Measurements from ENCODE around the gene CLPTM1L. TPM values are rescaled to one million over a fixed set of nuclear protein-coding genes. Genes with fewer than 3 reads are reported as not detected.

Gene CLPTM1L
- polyA plus RNA-seq, 2 of the 4 experiments (the other 2 are of a cell fraction) = 171 to 173 TPM

DNA sequence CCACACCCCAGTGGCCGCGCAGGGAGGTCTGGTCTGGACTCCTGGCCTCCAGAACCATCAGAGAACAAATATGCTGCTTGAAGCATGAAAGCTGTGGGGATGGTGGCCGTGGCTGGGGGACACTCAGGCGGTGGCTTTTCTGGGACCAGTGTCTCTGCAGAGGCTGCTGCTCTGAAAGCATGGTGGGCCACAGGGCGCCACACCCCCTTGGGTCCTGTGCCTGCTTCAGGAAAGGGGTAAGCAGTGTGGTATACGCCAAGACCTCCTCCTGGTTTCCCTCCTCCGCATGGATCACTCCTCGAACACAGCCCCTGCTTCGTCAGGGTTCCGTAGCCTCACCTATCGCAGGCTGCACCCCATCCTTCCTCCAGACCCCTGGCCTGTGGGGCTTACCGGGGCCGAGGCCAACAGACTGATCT lies 30.3 kb downstream of the CLPTM1L start:
- ATAC-seq (no peak; a peak in 1 of 6 replicates), DNase-seq (ENCODE audit: low read depth in 1 of 2, low spot score in 1 of 2) (no peak), FAIRE-seq (no peak)
- Histone ChIP-seq H3K4me2 (no peak overlapping the region), H3K4me3 (no peak overlapping the region), H3K9me3 (no peaks in the 10 kb centered on the region), H3K4me1 (peaks cover 13% of the 10 kb centered on the region), H3K27ac (no peak overlapping the region)
- CTCF ChIA-PET = interaction anchor here (1.0 to 1.7 kb wide), 2 partner anchors 9 to 140 kb away, joined by 3 to 5 read pairs; no protein-coding TSS in a partner anchor
- TF ChIP-seq, protein P1, sequence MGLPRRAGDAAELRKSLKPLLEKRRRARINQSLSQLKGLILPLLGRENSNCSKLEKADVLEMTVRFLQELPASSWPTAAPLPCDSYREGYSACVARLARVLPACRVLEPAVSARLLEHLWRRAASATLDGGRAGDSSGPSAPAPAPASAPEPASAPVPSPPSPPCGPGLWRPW (IDR thresholded peaks at IDR 0.05) = no peak
- TF ChIP-seq FOSB (CRISPR knock-in tag; IDR thresholded peaks at IDR 0.05) (no peak), EP300 (IDR thresholded peaks at IDR 0.05) (no peak)
- TF ChIP-seq, protein P2, sequence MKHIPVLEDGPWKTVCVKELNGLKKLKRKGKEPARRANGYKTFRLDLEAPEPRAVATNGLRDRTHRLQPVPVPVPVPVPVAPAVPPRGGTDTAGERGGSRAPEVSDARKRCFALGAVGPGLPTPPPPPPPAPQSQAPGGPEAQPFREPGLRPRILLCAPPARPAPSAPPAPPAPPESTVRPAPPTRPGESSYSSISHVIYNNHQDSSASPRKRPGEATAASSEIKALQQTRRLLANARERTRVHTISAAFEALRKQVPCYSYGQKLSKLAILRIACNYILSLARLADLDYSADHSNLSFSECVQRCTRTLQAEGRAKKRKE (CRISPR knock-in tag; IDR thresholded peaks at IDR 0.05; ENCODE audit: low read depth) = no peak
- POLR2A ChIA-PET = no interaction called here
- WGBS (ENCODE audit: missing lambda C conversion rate) = 92% methylated on average over 13 of the region's 13 CpGs

DNA sequence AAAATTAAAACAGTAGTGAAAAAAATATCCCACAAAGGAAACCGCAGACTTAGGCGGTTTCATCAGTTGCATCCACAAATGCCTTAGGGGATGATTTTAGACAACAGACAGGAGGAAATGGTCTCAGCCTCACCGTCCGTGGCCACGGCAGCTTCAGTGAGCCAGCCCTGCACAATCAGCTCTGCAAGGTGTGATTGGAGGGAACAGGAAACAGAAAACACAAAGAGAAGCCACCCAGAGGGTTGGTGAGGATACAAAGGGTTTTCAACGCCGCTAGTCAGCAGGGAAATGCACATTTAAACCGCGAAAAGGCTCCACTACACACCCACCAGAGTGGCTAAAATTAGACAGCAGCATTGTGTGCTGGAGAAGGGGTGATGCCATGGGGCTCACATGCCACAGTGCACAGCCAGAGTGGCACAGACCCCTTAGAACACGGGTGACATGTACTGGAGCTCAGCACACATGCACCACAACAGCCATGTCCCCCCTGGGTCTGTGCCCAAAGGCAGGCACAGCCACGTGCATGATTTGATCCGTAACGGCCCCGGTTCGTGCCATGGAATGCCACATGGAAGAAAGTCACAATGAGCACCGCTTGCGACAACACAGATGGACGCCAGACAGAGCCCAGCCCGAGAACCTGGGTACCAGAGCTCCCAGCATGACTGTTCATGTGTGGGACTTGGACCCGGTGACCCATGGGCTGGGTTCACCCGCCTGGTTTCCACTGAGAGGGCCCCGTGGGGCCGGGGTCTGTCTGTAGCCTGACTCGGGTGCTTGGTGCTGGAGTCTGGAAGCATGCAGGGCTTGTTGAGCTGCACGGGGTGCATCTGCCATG lies 31.7 kb downstream of the CLPTM1L start:
- H3K4me2 ChIP-seq = no peak overlapping the region
- no peak overlapping the region for H3K27ac ChIP-seq
- TF ChIP-seq, protein P3, sequence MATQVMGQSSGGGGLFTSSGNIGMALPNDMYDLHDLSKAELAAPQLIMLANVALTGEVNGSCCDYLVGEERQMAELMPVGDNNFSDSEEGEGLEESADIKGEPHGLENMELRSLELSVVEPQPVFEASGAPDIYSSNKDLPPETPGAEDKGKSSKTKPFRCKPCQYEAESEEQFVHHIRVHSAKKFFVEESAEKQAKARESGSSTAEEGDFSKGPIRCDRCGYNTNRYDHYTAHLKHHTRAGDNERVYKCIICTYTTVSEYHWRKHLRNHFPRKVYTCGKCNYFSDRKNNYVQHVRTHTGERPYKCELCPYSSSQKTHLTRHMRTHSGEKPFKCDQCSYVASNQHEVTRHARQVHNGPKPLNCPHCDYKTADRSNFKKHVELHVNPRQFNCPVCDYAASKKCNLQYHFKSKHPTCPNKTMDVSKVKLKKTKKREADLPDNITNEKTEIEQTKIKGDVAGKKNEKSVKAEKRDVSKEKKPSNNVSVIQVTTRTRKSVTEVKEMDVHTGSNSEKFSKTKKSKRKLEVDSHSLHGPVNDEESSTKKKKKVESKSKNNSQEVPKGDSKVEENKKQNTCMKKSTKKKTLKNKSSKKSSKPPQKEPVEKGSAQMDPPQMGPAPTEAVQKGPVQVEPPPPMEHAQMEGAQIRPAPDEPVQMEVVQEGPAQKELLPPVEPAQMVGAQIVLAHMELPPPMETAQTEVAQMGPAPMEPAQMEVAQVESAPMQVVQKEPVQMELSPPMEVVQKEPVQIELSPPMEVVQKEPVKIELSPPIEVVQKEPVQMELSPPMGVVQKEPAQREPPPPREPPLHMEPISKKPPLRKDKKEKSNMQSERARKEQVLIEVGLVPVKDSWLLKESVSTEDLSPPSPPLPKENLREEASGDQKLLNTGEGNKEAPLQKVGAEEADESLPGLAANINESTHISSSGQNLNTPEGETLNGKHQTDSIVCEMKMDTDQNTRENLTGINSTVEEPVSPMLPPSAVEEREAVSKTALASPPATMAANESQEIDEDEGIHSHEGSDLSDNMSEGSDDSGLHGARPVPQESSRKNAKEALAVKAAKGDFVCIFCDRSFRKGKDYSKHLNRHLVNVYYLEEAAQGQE (IDR thresholded peaks at IDR 0.05) = no peak
- no peaks in the 10 kb centered on the region for H3K9me3 ChIP-seq
- 75% methylated on average over 23 of the region's 25 CpGs for WGBS (ENCODE audit: missing lambda C conversion rate)
- no peak overlapping the region for H3K4me3 ChIP-seq
- CTCF ChIA-PET = no interaction called here
- peaks cover 13% of the 10 kb centered on the region for H3K4me1 ChIP-seq
- ATAC-seq (no peak), DNase-seq (ENCODE audit: low read depth in 1 of 2, low spot score in 1 of 2) (no peak), FAIRE-seq (no peak)
- POLR2A ChIA-PET = no interaction called here

DNA sequence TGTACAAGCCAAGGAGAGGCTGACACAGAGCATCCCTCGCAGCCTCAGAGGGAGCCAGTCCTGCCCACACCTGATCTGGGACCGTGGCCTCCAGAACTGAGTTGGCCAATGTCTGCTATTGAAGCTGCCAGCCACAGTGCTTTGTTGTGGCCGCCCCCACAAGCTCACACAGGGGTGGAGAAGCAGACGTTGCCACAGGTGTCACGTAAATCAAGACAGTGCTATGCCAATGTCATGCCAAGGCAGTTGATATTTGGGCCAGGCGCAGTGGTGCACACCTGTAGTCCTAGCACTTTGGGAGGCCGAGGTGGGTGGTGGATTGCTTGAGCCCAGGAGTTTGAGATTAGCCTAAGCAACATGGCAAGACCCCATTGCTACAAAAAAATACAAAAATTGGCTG lies 32.7 kb downstream of the CLPTM1L start:
- FAIRE-seq = no peak
- no peak overlapping the region for H3K4me2 ChIP-seq

More for the DNA sequence above, 32.7 kb downstream of the CLPTM1L start:
- Histone ChIP-seq H3K27ac (no peak overlapping the region), H3K4me1 (peaks cover 13% of the 10 kb centered on the region), H3K9me3 (no peaks in the 10 kb centered on the region), H3K4me3 (no peak overlapping the region)
- DNase-seq (ENCODE audit: low read depth in 1 of 2, low spot score in 1 of 2) (no peak), ATAC-seq (no peak)
- WGBS (ENCODE audit: missing lambda C conversion rate) = 75% methylated on average over 7 of the region's 7 CpGs
- ChIA-PET POLR2A (no interaction called here), CTCF (no interaction called here)
- TF ChIP-seq MAFK (IDR thresholded peaks at IDR 0.05; ENCODE audit: partially characterized antibody) = no peak
- no peak for TF ChIP-seq ZNF302 (CRISPR knock-in tag; IDR thresholded peaks at IDR 0.05)
- no peak for TF ChIP-seq JUNB (IDR thresholded peaks at IDR 0.05)
- no peak for TF ChIP-seq FOSB (CRISPR knock-in tag; IDR thresholded peaks at IDR 0.05)
- TF ChIP-seq, protein P4, sequence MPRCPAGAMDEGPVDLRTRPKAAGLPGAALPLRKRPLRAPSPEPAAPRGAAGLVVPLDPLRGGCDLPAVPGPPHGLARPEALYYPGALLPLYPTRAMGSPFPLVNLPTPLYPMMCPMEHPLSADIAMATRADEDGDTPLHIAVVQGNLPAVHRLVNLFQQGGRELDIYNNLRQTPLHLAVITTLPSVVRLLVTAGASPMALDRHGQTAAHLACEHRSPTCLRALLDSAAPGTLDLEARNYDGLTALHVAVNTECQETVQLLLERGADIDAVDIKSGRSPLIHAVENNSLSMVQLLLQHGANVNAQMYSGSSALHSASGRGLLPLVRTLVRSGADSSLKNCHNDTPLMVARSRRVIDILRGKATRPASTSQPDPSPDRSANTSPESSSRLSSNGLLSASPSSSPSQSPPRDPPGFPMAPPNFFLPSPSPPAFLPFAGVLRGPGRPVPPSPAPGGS (IDR thresholded peaks at IDR 0.05) = no peak
- TF ChIP-seq, protein P2 (CRISPR knock-in tag; IDR thresholded peaks at IDR 0.05; ENCODE audit: low read depth) = no peak
- no peak for TF ChIP-seq HOXB5 (CRISPR knock-in tag; IDR thresholded peaks at IDR 0.05)
- TF ChIP-seq CEBPB (IDR thresholded peaks at IDR 0.05) = no peak
- TF ChIP-seq FOXS1 (CRISPR knock-in tag; IDR thresholded peaks at IDR 0.05) = no peak
- no peak for TF ChIP-seq NFE2L2 (conservative IDR thresholded peaks at IDR 0.05; ENCODE audit: low read length)
- TF ChIP-seq CHD4 (IDR thresholded peaks at IDR 0.05; ENCODE audit: borderline replicate concordance) = no peak
- no peak for TF ChIP-seq KDM5A (IDR thresholded peaks at IDR 0.05)
- TF ChIP-seq CHD2 (IDR thresholded peaks at IDR 0.05; ENCODE audit: low read length, partially characterized antibody) = no peak
- no peak for TF ChIP-seq HEYL (CRISPR knock-in tag; IDR thresholded peaks at IDR 0.05)
- TF ChIP-seq ESRRA (IDR thresholded peaks at IDR 0.05; ENCODE audit: borderline replicate concordance, low read length) = no peak
- no peak for TF ChIP-seq EP300 (IDR thresholded peaks at IDR 0.05)
- no peak for TF ChIP-seq POLR2A (IDR thresholded peaks at IDR 0.05; ENCODE audit: low read length)
- TF ChIP-seq SMC3 (IDR thresholded peaks at IDR 0.05) = no peak
